Measurements from ENCODE around the gene MYH11. TPM values are rescaled to one million over a fixed set of nuclear protein-coding genes. Genes with fewer than 3 reads are reported as not detected.

MYH11 gene
- polyA plus RNA-seq, 3 donors = 0.06 TPM; not detected in 2

DNA sequence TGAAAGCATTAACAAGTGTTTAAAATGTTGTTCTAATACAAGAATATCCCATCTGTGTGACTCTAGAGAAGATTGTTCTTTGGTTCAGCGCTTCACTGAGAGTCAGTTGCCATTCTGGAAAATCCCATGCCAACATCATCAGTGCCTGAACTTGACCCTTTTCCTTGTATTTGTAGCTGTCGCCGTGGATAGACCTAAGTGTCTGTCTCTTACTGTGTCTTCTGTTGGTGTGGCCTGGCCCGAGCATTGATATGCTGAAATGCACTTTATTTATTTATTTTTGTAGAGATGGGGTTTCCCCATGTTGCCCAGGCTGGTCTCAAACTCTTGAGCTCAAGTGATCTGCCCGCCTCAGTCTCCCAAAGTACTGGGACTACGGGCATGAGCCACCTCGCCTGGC is 76.0 kb downstream of the MYH11 start:
- TF ChIP-seq CTCF (IDR thresholded peaks at IDR 0.05) = no peak
- 96% methylated on average over 3 of the region's 7 CpGs for WGBS (ENCODE audit: insufficient coverage)
- H3K9me3 Mint-ChIP-seq = peaks cover 0 to 2% (median 0%) of the 10 kb centered on the region in 7 donors

DNA sequence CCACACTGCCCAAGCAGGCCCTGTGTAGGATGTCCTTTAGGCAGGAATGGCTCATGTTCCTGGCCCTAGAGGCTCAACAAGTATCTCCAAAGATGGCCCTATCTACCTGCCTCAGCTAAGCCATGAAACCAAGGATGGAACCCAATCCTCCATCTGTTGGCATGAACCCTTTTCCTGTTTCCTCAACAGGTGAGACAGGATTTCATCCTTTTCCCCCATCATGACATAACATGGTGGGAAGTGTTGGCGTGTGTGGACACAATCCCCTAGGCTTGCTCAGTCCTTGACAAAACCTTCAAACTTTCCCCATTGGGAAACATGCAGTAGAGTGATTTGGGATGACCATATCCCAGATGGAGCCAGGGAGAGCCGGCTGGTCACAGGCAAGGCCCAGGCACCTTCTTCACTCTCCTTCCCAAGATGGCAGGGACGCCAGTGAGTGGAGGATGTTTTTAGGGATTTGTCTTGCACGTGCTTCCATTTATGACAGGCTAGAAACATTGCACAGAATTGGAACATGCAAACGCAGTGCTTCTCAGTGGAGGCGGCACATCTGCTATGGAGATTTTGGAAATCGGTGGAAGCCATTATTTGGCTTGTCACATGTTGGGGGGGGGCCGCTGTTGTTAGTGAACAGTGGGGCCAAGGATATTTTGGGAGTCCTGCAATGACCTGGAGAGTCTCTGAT is 77.0 kb downstream of the MYH11 start:
- Mint-ChIP-seq H3K9me3 (peaks cover 0 to 2% (median 0%) of the 10 kb centered on the region in 7 donors), H3K27ac (no peak overlapping the region), H3K36me3 (no peaks in the 10 kb centered on the region), H3K27me3 (ENCODE audit: low read depth in 3 of 3) (peaks cover 0 to 4% (median 4%) of the 10 kb centered on the region in 3 donors), H3K4me3 (no peak overlapping the region), H3K4me1 (no peaks in the 10 kb centered on the region)
- H3K27me3 ChIP-seq (ENCODE audit: control insufficient read depth in 2 of 2, insufficient read depth in 2 of 2, low read length in 2 of 2) = peaks cover 0 to 2% of the 10 kb centered on the region in 2 donors
- TF ChIP-seq CTCF (IDR thresholded peaks at IDR 0.05) = no peak
- H3K9ac ChIP-seq (ENCODE audit: insufficient read depth, low read length, poor library complexity, severe bottlenecking) = no peak overlapping the region
- H3K4me2 ChIP-seq (replicated peaks; ENCODE audit: extremely low read depth, low read length, poor library complexity, severe bottlenecking) = no peak overlapping the region
- 100% methylated on average over 1 of the region's 8 CpGs for WGBS (ENCODE audit: insufficient coverage)
- DNase-seq = no peak
- H3K4me1 ChIP-seq (ENCODE audit: control insufficient read depth in 1 of 2, insufficient read depth in 2 of 2, low read length in 2 of 2) = no peaks in the 10 kb centered on the region
- intact Hi-C loops (cut with micrococcal nuclease) = no loop called here
- H3K36me3 ChIP-seq (replicated peaks in 1 of 2; ENCODE audit: control insufficient read depth in 1 of 2, insufficient read depth in 2 of 2, low read length in 2 of 2) = no peaks in the 10 kb centered on the region
- no peak overlapping the region for H3K27ac ChIP-seq (ENCODE audit: low read depth in 1 of 2, low read length in 2 of 2)
- no peaks in the 10 kb centered on the region for H3K9me3 ChIP-seq (replicated peaks in 1 of 2; ENCODE audit: control insufficient read depth in 1 of 2, insufficient read depth in 1 of 2, low read length in 2 of 2)
- H4K20me1 ChIP-seq (ENCODE audit: insufficient read depth, low read length) = no peaks in the 10 kb centered on the region
- H3K79me2 ChIP-seq (ENCODE audit: insufficient read depth, low read length) = no peaks in the 10 kb centered on the region
- no peak overlapping the region for H3K4me3 ChIP-seq (replicated peaks in 1 of 3; ENCODE audit: low read depth in 2 of 3, low read length in 3 of 3)
- no peak overlapping the region for H2AFZ ChIP-seq (ENCODE audit: insufficient read depth, low read depth, low read length, poor library complexity, severe bottlenecking)

More for the DNA sequence above, 76.0 kb downstream of the MYH11 start:
- Mint-ChIP-seq H3K36me3 (no peaks in the 10 kb centered on the region), H3K27ac (no peak overlapping the region), H3K4me3 (no peak overlapping the region), H3K27me3 (ENCODE audit: low read depth in 3 of 3) (peaks cover 0 to 8% (median 5%) of the 10 kb centered on the region in 3 donors), H3K4me1 (no peaks in the 10 kb centered on the region)
- no peaks in the 10 kb centered on the region for H3K9me3 ChIP-seq (replicated peaks in 1 of 2; ENCODE audit: control insufficient read depth in 1 of 2, insufficient read depth in 1 of 2, low read length in 2 of 2)
- no peak overlapping the region for H3K4me2 ChIP-seq (replicated peaks; ENCODE audit: extremely low read depth, low read length, poor library complexity, severe bottlenecking)
- H2AFZ ChIP-seq (ENCODE audit: insufficient read depth, low read depth, low read length, poor library complexity, severe bottlenecking) = no peak overlapping the region
- H3K27ac ChIP-seq (ENCODE audit: low read depth in 1 of 2, low read length in 2 of 2) = no peak overlapping the region
- intact Hi-C loops (cut with micrococcal nuclease) = no loop called here
- no peak overlapping the region for H3K4me3 ChIP-seq (replicated peaks in 1 of 3; ENCODE audit: low read depth in 2 of 3, low read length in 3 of 3)
- H3K27me3 ChIP-seq (ENCODE audit: control insufficient read depth in 2 of 2, insufficient read depth in 2 of 2, low read length in 2 of 2) = peaks cover 0 to 2% of the 10 kb centered on the region in 2 donors
- H4K20me1 ChIP-seq (ENCODE audit: insufficient read depth, low read length) = no peaks in the 10 kb centered on the region
- H3K9ac ChIP-seq (ENCODE audit: insufficient read depth, low read length, poor library complexity, severe bottlenecking) = no peak overlapping the region
- H3K79me2 ChIP-seq (ENCODE audit: insufficient read depth, low read length) = no peaks in the 10 kb centered on the region
- H3K4me1 ChIP-seq (ENCODE audit: control insufficient read depth in 1 of 2, insufficient read depth in 2 of 2, low read length in 2 of 2) = no peaks in the 10 kb centered on the region
- H3K36me3 ChIP-seq (replicated peaks in 1 of 2; ENCODE audit: control insufficient read depth in 1 of 2, insufficient read depth in 2 of 2, low read length in 2 of 2) = no peaks in the 10 kb centered on the region
- no peak for DNase-seq
